ENCODE data around the gene PPFIBP1.
A peak's percentile ranks its signal among the peaks of the same experiment; 100 is the strongest.

Gene PPFIBP1

DNA sequence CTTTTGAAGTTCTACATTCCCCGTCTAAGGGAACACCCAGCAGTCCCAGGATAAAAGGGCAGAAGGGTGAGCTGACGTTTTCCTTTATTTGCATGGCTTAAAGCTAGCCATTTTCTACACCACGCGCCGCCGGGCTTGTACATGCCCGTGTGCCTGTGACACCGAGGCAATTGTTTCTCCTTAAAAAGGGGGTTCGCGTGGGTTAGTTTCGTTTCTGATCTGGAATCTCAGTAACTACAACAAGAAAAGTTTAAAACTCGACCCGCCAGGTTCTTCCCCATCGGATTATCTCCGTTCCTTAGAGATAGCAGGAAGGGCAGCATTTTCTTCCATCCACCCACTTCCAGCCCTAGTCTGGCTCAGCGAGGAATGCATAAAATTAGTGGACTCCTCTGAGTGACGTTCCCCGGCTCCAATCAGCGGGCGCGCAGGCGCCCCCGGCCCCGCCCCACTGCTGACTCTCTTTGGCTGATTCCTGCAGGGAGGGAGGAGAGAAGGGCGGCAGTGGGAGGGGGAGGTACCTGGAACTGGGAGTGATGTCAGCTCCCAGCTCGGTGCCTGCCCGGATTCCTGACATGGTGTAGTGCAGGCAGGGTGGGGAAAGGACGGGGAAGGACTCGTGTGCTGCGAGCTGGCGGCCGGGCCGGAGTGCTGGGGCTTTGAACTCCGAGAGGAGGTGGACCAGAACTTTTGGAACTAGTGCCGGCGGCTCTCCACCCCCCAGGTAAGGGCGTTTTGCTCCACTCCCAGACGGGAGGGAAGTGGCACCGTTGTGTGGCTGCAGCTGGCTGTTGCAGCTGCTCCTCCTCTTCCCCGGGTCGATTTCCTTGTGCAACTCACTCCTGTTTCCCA is at the start of gene PPFIBP1:
TSS of gene PPFIBP1 (plus strand) at position 565 of the 852 bp plus-strand sequence. CDS start 109,191 bp downstream, outside the sequence.
- FAIRE-seq = peak; percentile 47

DNA sequence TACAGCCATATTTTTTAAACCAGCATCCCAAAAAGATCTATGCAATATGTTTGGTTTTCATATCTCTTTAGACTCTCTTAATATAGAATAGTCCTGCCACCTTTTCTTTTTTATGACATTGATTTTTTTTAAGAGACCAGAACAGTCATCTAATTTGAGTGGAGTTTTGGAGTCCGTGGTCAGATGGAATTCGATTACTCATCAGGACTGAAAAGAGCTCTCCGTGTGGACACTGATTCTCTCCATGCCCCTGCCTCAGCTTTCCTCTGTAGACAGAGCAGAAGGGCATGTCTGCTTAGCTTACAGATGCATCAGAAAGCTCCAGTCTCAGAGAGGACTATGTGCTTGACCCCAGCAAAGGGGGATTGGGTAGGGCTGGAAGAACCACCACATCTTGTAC is 49.7 kb upstream of the PPFIBP1 start:
- FAIRE-seq = no peak

DNA sequence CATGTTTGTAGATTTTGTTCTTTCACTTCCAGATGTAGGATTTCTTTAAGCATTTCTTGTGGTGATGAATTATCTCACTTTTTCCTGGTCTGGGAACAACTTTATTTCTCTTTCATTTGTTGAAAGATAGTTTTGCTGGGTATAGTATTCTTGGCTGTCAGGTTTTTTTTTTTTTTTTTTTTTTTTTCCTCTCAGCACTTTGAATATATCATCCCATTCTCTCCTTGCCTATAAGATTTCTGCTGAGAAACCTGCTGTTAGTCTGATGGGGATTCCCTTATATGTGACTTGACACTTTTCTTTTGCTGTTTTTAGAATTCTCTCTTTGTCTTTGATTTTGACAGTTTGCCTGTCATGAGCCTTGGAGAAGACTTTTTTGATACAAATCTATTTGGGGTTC is 47.0 kb upstream of the PPFIBP1 start:
- no peak for FAIRE-seq

DNA sequence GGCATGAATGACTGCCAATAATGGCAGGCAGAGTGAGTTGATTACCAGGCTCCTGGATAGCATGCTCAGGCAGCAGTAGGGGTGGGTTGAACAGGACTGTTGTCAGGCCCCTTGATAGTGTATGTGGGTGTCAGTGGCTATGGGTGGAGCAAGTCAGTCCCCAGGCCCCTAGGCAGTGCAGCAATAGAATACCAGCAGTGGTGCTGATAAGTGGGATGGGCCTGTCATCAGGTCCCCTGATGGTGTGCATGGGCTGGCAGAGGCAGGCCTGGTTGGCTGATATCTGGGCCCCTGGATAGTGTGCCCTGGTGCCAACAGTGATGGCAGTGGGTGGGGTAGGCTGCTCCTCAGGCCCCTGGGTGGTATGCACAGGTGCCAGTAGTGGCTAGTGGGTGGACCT is 45.1 kb upstream of the PPFIBP1 start:
- FAIRE-seq = no peak

DNA sequence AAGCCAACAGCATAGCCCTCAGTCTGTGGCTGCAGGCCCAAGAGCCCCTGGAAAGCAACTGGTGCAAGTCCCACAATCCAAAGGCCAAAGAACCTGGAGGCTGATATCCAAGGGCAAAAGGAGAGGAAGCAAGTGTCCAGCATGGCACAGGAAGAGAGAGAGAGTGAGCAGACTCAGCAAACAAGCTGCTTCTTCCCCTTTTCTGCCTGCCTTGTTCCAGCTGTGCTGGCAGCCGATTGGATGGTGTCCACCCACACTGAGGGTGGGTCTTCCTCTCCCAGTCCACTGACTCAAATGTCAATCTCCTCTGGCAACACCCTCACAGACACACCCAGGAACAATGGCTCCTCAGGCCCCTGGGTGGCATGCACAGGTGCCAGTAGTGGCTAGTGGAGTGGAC is 44.0 kb upstream of the PPFIBP1 start:
- FAIRE-seq = no peak

DNA sequence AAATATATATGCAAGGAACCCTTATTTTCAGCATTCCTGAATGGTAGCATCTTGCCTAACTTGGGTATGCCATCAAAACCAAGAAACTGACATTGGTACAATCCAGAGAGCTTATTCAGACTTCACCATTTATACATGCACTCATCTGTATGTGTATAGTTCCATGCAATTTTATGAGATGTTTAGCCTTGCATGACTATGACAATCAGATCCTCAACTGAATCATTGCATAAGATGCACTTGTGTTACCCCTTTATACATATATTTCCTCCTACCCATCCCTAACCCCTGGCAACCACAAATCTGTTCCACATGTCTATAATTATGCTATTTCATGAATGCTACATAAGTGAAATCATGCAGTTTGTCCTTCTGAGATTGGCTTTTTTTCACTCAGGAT is 37.0 kb upstream of the PPFIBP1 start:
- FAIRE-seq = no peak

DNA sequence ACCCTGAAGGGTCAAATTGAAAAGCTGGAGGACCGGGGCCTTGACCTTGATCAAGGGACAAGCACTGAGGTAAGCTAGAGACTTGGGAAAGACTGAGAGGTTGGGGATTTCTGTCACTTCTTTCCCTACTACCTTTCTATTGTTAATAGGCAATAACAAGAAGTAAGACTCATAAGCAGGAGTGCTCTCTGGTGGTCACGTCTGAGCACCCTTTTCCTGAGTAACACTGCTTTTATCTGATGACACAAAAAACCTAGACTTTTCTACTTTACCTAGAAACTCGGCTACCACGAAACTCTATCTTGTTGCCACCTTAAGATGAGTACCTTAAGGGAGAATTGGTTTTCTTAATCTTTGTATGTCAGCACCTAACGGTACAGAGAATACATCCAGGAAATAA is 35.5 kb upstream of the PPFIBP1 start:
- FAIRE-seq = no peak

DNA sequence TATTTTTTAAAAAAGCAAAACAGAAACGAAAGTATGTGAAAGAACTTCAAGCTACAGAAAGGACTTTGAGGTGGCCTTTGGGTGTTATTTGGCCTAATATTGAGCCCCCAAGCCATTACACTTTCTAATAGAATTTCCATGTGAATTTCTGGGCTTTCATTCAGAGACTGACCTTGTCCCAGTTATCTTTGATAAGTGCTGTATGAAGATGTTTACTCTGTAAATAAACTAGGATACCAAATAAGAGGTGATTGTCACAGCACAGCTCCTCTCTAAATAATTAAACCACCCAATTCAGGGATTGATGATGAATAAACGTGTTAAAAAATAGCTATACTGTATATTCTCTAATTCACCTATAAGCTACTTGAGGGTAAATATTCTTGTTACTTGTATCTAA is 32.8 kb upstream of the PPFIBP1 start:
- FAIRE-seq = no peak

DNA sequence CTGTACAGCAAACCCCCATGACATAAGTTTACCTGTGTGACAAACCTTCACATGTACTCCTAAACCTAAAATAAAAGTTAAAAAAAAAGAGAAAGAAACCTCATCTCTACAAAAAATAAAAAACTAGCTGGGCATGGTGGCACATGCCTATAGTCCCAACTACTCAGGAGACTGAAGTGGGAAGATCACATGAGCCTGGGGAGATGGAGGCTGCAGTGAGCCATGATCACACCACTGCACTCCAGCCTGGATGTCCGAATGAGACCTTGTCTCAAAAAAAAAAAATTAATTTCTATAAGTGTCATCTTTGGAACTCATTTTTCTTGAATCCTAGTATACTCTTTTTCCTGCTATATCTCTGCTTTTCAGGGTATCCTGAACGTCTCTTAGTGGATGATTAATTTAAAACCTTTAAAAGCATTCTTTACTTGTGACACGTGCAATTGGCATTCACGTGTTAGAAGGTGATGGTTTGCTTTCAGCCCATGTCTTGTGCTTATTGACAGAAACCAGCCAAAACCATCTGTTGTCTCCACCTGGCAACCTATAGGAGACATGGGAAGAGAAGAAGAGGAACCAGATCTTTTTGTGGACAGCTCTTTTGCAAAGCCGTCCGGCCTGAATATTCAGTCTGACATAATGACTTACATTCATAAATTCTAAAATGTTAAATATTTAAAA is 30.6 kb upstream of the PPFIBP1 start:
- FAIRE-seq = no peak

DNA sequence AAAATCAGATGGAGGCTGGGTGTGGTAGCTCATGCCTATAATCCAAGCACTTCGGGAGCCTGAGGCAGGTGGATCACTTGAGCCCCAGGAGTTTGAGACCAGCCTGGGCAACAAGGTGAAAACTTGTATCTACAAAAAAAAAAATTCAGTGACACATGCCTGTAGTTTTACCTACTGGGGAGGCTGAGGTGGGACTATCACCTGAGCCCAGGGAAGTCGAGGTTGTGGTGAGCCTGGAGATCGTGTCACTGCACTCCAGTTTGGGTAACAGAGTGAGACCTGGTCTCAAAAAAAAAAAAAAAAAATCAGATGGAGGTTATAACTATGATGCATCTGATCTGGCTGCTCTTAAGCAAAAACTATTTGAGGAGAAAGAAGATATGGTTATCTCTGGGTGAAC is 26.6 kb upstream of the PPFIBP1 start:
- FAIRE-seq = no peak

DNA sequence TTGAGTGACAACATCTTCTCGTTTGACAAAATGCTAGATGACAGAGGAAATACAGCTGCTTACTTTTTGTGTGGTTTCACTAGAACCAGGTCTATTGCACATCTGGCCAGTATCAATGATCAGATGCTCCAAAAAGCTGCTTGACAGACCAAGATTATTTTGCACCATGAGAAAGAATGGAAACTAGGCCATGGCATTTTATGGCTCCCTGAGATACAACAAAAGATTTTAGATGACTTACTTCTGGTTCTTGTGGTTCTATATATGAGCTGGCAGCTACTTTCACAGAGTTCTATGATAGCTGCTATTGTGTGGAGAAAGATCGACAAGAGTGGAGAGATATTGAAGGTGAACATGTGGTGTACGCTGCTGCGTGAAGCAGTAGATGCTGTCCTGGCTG is 25.9 kb upstream of the PPFIBP1 start:
- FAIRE-seq = no peak

DNA sequence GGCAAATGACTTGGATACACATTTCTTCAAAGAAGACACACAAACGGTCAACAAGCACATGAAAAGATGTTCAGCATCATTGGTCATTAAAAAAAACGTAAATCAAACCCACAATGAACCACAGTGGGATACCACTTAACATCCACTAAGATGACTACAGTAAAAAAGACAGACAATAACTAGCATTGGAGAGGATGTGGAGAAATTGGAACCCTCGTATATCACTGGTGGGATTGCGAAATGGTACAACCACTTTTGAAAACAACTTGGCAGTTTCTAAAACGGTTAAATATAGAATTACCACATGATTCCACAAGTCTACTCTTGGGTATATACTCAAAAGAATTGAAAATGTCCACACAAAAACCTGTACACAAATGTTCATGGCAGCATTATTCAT is 25.2 kb upstream of the PPFIBP1 start:
- no peak for FAIRE-seq

DNA sequence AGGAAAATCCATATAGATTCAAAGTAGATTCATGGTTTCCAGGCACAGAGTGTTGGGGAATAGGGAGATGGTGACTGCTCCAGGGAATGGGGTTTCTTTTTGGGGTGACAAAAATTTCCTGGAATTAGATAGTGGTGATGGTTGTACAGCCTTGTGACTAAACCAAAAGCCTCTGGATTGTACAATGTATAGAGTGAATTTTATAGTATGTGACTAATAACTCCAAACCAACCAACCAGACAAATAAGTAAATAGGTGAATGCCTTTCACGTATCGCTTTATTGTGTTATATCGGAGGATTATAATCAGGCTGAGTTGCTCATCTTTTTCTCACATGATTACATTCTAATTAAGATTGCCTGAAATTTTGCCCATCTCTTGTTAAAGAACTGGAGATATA is 24.6 kb upstream of the PPFIBP1 start:
- FAIRE-seq = no peak

DNA sequence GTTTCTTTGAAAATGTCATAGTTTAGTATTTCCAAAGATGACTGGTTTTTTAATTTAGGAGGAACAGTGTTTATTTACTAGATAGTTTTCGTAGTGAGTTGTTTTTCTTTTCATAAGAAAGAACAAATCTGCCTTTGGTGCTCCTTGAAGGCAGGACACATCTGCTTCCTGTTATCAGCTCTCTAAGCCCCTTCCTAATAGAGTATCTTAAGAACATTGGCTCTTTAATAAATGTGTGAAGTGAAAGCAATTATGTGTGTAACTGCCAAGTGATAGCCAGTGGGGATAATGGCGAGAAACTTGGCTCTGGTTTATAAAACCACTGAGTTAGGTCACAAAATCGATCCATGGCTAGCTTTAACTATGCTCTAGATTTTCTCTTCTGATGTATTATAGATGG is 23.5 kb upstream of the PPFIBP1 start:
- FAIRE-seq = no peak

DNA sequence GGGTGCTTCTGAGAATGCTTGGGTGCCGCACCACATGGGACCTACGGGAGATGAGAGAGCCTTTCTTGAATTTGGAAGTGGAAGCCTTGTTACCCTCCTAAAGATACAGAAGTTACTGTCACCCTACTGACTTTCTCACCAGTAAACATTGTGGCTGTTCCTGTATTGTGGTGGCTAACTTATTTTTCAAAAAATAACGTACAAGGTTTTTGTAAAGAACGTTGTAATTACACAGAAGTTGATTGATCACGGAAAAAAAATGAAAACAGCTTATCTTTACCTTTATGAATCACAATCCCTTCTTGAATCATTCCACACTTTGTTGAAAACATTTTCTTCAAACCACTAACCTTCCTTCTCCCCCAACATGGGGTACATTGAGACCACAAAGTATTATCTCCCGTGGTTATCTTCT is 22.0 kb upstream of the PPFIBP1 start:
- FAIRE-seq = no peak

DNA sequence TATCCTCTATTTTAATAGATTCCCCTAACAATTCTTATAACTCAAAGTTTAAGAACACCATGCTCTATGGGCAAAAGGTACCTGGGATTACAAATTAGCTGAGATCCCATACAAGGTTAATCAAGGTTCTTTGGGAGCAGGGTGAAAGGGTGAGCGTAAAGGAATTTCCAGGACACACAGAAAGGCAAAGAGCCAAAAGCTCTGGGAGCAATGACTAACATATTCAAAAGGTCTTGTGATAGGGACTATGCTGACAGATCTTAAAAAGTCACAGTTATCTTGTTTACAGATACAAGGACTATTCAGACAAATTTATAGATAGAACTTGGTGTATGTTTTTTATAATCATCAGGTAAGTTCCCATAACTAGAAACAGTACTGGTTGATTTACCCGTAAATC is 19.5 kb upstream of the PPFIBP1 start:
- no peak for FAIRE-seq

DNA sequence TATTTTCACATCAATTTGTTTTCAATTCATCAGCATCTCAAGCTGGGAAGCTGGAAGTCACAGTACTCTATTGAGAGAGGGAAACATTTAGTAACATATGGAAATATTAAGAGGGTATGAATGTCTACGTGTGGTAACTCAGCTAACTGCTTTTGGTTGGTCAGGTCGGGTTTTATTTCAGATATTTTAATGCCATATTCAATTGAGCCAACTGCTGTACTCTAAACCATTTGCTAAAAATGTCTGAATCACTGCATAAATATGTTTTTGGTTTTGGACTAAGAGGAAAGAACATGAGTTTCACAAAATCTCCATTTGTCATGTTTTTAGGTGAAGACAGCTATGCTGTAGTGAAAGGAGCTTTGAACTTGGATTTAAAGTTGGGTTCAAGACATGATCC is 18.9 kb upstream of the PPFIBP1 start:
- FAIRE-seq = no peak

DNA sequence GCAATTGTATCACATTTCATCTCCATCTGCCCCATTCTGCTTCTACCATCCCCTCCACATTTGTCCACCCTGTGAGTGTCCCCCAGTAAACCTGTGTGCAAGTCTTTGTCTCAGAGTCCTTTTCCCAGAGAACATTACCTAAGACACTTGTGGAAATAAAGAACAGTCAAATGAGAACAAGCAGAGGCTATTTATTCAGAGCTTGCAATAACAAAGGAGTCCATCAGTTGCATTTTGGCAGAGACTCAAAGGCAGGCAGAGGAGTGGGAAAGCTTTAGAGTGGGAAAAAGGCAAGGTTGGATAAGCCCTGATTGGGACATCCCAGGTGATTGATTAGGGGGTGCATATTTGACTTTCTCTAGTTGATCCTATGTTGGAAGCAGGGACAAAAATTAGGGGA is 18.2 kb upstream of the PPFIBP1 start:
- FAIRE-seq = no peak

DNA sequence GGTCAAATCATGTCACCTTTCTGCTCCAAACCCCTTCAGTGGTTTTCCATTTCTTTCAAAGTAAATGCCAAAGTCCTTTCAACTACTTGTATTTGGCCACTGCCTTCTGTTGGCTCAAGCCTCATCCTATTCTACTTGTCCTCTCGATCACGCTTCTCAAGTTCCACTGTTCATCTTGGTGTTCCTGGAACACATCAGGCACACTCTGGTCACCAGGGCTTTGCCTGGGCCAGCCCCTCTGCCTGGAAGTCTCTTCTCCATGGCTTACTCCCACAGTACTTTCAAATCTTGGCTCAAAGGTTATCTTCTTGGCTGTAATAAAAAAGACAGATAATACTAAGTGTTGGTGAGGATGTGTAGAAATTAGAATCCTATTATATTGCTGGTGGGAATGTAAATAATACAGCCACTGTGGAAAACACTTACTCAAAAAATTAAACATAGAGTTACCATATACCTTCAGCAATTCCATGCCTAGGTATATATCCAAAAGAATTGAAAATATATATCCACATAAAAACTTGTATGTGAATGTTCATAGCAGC is 17.3 kb upstream of the PPFIBP1 start:
- no peak for FAIRE-seq

DNA sequence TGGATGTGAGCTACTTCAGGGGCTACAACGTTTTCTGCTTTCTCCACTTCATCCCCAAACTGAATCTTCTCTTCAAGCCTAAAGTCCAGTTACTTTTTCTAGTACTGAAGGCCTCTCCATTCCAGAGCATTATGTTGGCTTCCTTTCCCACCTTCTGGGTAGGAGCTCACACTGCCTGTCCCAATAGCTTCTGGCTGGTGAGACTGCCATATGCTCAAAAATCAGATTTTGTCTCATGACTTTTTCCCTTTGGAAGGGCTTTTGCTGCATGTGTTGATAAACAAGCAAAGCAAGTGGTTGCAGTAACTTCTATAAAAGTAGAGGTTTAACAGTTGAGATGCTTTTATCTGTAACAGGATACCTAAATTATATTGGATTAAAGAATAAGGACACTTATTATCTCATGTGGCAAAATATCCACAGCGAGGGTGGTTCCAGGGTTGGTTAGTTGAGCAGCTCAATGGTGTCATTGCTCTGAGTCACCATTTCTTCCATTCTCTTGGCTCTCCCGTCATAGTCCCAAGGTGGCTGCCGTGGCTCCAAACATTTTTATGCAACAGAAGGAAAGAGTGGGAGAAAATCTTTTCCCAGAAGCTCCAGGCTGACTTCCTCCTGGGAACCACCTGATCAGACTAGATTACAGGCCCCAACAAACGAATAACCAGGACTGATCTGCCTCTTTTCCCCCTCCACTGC is 15.1 kb upstream of the PPFIBP1 start:
- no peak for FAIRE-seq

DNA sequence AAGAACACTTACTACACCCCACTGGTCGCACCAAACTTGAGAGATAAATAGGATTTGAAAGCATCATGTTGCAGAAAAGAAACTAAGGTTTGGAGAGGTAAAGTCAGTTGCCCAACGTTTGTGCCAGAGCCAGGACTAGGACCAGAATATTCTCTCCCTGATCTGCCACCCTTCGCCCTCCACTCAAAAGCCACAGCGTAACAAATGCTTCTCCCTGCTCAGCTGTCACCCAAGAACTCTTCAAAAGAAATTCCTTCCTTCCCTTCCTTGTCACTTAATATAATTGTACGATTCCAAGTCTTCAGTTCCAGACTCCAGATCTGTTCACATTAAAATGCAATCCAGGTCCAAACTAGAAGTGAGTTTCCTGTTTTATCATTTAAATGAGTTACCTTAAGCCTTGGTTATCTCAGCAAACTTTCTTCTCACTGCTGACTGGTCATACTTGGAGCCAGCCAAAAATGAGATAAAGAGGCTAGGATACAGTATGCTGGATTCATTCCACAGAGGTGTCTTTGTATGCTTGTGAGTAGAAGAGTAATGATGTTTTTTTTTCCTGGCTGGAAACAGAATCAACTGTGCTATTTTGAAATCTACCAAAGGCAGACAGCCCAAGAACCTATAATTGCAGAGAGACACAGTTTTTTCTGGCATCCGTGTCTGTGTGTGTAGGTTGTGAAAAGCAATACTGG is 12.8 kb upstream of the PPFIBP1 start:
- FAIRE-seq = no peak

DNA sequence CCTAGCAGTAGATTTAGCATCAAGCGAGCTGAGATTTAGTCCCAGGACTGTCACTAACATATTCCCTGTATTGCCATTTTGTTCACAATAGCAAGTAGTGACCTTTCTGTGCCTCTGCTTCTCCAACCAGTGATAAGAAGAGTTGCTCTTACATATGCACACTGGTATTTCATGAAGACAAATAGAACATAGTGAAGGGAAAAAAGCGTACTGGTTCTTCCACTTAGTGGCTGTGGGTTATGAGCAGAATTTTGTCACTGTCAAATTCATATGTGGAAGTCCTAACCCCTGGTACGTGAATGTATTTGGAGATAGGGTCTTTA is 12.3 kb upstream of the PPFIBP1 start:
- no peak for FAIRE-seq
